Measurements from ENCODE around the gene DHX38.

DHX38 gene

GRCh38 chr16:72084445-72084844 lies 9.2 kb upstream of the DHX38 start:
- no peak for DNase-seq

DNA sequence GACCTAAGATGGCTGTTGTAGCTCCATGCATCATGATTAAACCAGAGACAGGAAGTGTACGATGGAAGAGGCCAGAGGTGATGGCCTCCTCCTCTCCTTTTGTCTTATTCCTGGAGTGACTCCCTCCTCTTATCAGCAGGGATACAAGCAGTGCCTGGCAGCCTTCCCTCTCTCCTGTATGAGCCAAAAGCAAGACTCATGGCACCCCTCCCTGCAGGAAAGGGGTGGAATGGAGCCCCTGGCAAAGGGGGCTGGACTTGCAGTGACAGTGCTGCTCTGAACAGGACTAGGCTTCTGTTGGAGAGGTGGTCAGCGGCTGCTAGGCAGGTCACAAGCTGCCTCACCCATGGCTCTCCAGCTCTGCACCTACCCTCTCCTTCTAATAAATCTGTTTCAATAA lies 8.6 kb upstream of the DHX38 start:
- no peak for DNase-seq

DNA sequence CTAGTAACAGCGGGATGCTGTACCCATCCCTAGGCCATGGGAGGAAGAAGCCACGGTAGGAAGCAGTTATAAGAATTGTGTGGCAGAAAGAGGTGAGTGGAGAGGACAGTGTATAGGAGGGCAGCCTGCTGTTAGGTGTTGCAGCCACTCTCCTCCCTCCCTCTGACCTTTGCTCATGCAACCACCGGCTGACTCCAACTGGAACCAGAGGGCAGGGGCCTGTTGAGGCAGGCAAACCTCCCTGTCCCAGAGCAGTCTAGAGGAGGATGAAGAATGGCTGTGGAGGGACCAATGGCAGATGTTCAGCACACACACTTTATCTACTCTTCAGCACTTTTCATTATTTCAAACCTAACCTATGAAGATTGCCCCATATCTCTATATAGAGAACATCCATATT lies 2.4 kb upstream of the DHX38 start:
- DNase-seq = no peak

GRCh38 chr16:72092832-72093447 lies 707 bp upstream of the DHX38 start:
- DNase-seq = peak in 1 of 3 experiments; percentile 53

DNA sequence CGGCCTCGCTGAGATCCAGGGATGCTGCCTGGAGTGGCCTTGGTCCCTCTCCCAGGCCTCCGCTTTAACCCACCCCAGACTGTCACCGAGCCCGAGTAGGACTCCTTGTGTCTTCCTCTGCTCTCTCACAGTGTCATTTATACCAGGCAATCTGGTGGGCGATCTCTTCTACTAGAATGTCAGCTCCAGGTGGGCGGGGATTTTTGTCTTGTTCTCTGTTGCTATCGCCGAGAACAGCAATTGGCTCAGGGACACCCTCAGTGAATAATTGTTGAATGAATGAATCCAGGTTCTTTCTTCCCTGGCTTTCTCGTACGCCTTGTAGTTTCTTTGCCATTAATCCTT lies 591 bp downstream of the DHX38 start:
- peak in 1 of 3 experiments; percentile 44 for DNase-seq

DNA sequence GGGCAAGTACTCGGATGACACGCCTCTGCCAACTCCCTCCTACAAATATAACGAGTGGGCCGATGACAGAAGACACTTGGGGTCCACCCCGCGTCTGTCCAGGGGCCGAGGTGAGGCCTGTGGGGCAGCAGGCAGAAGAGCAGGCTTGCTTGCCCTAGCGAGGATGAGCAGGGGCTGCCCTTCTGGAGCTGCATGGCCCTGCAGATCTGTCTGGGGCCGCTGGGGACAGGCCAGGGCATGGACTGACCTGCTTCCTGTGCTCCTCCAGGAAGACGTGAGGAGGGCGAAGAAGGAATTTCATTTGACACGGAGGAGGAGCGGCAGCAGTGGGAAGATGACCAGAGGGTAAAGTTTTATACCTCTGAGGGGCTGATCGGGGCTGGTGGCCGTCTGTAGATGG lies 5.3 kb downstream of the DHX38 start:
- no peak for DNase-seq

GRCh38 chr16:72099377-72099818 lies 5.8 kb downstream of the DHX38 start:
- DNase-seq = peak in 2 of 3 experiments; percentile 11 to 63

- DNase-seq = no peak
Measured at GRCh38 chr16:72101195-72101594, 7.5 kb downstream of the DHX38 start.

DNA sequence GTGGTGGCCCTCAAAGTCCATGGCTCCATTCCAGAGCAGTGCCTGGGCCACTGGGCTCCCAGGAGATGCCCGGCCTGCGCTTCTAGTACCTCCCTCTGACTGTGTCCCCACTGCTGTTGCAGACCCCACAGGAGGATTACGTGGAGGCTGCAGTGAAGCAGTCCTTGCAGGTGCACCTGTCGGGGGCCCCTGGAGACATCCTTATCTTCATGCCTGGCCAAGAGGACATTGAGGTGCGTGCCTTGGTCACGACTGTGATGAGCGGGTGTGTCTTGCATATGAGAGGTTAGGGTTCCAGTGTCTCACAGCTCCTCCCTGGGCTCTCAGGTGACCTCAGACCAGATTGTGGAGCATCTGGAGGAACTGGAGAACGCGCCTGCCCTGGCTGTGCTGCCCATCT lies 11.3 kb downstream of the DHX38 start:
- DNase-seq = no peak

DNA sequence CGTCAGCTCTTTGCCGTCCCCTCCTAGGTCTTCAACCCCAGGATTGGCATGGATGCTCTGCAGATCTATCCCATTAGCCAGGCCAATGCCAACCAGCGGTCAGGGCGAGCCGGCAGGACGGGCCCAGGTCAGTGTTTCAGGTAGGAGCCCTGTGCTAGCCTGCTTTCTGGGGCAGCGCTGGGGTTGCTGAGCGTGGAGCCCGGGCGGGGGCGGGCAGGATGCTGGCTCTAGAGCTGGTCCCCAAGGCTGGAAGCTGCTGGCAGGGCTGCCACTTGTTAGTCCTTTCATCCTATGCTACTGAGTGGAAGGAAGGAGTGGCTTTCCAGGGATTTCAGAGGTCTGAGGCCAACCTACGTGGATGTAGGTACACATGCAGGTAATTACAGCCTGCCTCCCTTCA lies 12.3 kb downstream of the DHX38 start:
- no peak for DNase-seq

GRCh38 chr16:72107371-72107770 lies 13.7 kb downstream of the DHX38 start:
- no peak for DNase-seq

DNA sequence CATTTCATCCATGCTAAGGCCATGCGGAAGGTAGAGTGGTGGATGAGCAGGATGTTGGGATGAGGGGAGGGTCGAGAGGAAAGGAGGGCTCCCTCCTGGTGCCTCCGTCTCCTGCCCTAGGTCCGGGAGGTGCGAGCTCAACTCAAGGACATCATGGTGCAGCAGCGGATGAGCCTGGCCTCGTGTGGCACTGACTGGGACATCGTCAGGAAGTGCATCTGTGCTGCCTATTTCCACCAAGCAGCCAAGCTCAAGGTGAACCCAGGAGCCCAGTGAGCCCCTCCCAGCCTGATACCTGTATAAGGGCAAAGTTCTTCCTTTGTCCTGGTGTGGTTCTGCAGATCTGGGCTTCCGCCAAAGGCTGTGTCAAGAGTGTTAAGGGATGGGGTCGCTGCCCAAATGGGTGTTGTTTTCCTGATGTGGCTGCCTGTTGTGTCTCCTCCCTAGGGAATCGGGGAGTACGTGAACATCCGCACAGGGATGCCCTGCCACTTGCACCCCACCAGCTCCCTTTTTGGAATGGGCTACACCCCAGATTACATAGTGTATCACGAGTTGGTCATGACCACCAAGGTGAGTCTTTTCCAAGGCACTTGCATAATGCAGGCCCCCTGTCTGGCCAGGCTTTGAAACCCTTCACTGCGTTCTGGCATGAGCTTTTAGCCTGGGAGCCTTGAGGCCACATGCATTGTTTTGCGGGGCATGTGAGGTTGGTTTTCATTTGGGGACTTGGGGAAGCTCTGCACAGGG lies 14.9 kb downstream of the DHX38 start:
- no peak for DNase-seq

- DNase-seq = no peak
Measured at GRCh38 chr16:72109300-72109699, 15.7 kb downstream of the DHX38 start.

GRCh38 chr16:72109966-72110530 lies 16.4 kb downstream of the DHX38 start:
- peak in 1 of 3 experiments; percentile 7 for DNase-seq

DNA sequence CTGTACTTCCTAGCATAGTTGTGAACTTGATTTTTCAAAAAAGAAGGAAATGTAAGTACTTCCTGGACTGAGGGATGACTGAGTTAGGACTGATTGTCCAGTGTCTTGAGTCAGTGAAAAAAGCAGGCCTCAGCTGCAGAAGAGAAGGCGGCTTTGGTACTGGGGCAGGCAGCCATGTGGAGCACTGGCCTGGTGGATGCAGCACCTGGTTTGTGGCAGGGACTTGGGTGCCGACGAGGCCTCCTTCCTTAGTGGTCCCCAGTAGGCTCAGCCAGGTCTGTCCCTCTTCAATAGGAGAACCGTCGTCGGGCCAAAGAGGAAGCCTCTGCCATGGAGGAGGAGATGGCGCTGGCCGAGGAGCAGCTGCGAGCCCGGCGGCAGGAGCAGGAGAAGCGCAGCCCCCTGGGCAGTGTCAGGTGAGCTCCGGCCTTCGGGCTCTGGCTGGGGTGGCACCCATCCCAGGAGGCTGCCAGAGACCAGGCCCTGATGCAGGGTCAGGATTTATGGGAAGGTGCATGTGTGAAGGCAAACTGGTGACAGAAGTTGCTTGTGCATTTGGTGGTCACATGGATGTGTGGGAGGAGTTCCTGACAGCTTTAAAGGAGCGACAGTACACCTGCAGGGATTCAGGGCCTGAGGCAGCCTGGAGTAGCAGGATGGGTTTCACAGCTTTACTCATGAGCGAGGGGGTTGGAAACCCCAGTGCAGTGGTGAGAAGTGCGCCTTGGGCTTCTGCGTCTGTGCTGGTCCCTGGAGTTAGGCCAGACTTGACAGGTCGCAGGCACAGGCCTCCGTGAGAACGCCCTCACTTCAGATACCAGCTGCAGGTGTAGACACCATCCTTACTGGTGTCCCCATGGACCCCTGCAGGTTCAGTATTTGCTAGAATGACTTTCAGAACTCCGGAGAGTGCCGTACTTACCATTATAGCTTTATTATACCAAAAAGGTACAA lies 17.3 kb downstream of the DHX38 start:
- no peak for DNase-seq

DNA sequence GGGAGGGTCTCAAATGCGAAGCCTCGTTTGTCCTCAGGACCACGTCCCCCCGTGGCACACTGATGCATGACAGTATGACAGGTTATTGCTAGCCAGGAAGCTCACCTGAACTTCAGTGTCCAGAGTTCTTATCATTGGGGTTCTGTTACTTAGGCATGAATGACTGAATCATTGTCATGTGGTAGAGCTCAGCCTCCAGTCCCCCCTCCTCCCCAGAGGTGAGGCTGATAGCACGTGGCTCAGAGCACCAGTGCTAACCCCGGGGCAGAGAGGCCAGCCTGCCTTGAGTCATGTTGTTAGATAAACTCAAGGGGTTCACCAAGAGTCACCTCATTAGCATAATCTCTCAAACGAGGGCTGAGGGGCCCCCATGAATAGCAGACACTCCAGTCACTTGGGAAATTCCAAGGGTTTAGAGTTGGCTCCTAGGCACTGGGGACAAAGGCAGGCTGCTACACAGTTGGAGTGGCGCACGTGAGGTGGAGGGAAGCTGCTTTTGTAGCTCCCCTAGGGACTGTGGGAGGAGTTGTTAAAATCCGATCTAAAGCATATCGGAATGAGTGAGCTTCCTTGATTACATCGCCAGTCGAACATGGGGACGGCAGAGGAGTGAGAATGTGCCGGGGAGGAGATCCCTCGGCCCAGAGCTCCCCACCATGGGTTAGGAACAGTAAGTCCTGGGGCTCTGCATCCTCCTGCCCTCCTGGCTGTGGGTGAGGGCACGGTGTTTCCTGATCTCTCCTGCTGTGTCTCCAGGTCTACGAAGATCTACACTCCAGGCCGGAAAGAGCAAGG lies 18.2 kb downstream of the DHX38 start:
- DNase-seq = no peak

DNA sequence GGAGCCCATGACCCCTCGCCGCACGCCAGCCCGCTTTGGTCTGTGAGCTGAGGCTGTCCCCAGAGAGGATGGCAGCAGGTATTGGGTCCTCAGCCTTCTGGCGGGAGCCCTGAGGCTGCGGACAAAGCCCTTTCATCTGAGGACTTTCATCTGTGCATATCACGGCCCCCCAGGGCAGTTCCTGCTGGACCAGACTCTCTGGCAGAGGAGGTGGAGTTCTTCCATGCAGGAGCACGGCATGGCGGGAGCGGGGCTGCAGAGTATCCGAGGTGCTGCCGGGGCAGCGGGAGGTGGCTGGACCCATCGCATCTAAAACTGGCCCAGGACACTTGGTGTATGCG lies 18.8 kb downstream of the DHX38 start:
- DNase-seq = peak in 1 of 3 experiments; percentile 1

DNA sequence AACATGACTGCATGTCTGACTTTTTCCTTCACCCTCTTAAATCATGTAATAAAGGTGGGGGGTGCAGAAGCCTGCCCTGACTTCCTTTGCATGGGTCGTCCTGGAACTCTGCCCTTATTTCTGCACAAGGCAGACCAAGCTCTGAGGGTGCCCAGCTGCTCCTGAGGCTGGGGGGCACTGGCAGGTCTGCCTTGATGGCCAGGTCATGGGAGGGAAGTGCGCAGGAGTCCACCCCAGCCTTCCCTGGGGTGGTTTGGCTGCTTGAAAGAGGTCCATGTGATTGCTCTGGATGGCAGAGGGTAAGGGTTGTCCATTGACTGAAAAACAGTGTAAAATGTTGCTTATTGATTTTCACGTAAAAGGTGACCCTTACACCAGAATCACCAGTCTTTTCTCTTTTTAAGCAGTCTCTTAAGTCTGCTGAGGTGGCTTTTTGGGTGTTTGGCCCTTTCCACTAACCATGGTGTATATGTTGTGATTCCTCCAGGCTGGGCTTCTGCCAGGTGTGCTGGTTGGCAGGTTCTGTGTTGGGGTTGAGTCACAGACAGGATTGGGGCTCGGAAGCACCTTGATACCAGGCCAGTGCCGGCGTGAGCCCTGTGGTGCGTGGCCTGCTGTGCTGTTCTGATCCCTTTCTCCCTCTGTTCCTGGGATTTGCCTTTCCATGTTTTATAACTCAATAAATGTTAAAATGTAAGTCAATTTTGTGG lies 19.4 kb downstream of the DHX38 start:
- DNase-seq = no peak

DNA sequence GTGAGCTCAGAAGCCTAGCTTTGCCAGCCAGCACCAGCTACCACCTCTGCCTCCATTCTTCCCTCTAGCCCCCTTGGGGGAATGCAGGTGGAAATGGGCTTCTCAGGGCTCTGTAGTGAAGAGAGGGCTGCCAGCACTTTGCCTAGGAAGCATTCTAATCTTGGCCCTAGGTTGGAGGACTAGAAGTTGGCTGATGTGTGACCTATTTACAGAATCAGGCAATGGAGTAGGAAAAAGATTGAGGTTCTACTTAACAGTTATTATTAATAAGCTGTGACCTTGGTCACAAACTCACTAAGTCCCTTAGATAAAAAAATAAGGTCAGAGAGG lies 19.9 kb downstream of the DHX38 start:
- DNase-seq = no peak

GRCh38 chr16:72120026-72120425 lies 26.4 kb downstream of the DHX38 start:
- no peak for DNase-seq

- no peak for DNase-seq
Measured at GRCh38 chr16:72122308-72122707, 28.7 kb downstream of the DHX38 start.

GRCh38 chr16:72122916-72123315 lies 29.3 kb downstream of the DHX38 start:
- no peak for DNase-seq
